ENCODE results near the gene ERFE.

Gene ERFE

GRCh38 chr2:238139196-238140039 is 19.4 kb upstream of the ERFE start:
- DNase-seq (ENCODE audit: low read depth in 2 of 2), result peak; percentile 19 to 40

- no peak for DNase-seq (ENCODE audit: low read depth in 2 of 2)
These were observed 18.7 kb upstream of the ERFE start for GRCh38 chr2:238140040-238140439.

- DNase-seq (ENCODE audit: low read depth in 2 of 2), result no peak
These were observed 17.8 kb upstream of the ERFE start for GRCh38 chr2:238140721-238141540.

- no peak for DNase-seq (ENCODE audit: low read depth in 2 of 2)
These were observed 17.0 kb upstream of the ERFE start for GRCh38 chr2:238141541-238142318.

GRCh38 chr2:238142382-238143205 is 16.2 kb upstream of the ERFE start:
- no peak for DNase-seq (ENCODE audit: low read depth in 2 of 2)

GRCh38 chr2:238143239-238143951 is 15.4 kb upstream of the ERFE start:
- DNase-seq (ENCODE audit: low read depth in 2 of 2), result no peak

GRCh38 chr2:238144262-238144661 is 14.5 kb upstream of the ERFE start:
- DNase-seq (ENCODE audit: low read depth in 2 of 2), result no peak

- DNase-seq (ENCODE audit: low read depth in 2 of 2), result no peak
These were observed 13.7 kb upstream of the ERFE start for GRCh38 chr2:238145046-238145445.

GRCh38 chr2:238145851-238146250 is 12.9 kb upstream of the ERFE start:
- no peak for DNase-seq (ENCODE audit: low read depth in 2 of 2)

- no peak for DNase-seq (ENCODE audit: low read depth in 2 of 2)
These were observed 11.8 kb upstream of the ERFE start for GRCh38 chr2:238146884-238147544.

- no peak for DNase-seq (ENCODE audit: low read depth in 2 of 2)
These were observed 9.8 kb upstream of the ERFE start for GRCh38 chr2:238148981-238149380.

- no peak for DNase-seq (ENCODE audit: low read depth in 2 of 2)
These were observed 8.8 kb upstream of the ERFE start for GRCh38 chr2:238149841-238150572.

- DNase-seq (ENCODE audit: low read depth in 2 of 2), result no peak
These were observed 8.1 kb upstream of the ERFE start for GRCh38 chr2:238150686-238151085.

GRCh38 chr2:238151205-238151604 is 7.6 kb upstream of the ERFE start:
- no peak for DNase-seq (ENCODE audit: low read depth in 2 of 2)

GRCh38 chr2:238151628-238152235 is 7.0 kb upstream of the ERFE start:
- no peak for DNase-seq (ENCODE audit: low read depth in 2 of 2)

GRCh38 chr2:238152771-238153688 is 5.7 kb upstream of the ERFE start:
- DNase-seq (ENCODE audit: low read depth in 2 of 2), result no peak

- DNase-seq (ENCODE audit: low read depth in 2 of 2), result no peak
These were observed 4.2 kb upstream of the ERFE start for GRCh38 chr2:238154570-238154969.
